Activated CD4-positive, alpha-beta T cell treated with anti-CD3 and anti-CD28 coated beads for 48 hours (primary cell): ENCODE results near the gene FBXL12.
"Not testable (repeated sequence)": the region's sequence is repeated elsewhere in the genome, so short reads cannot be mapped to it uniquely, and the experiment has no call there.

Experiments
- DNase-seq: peaks from one replicate; pipeline ENCODE4 v3.0.0-alpha.2; 2020

FBXL12 gene

DNA sequence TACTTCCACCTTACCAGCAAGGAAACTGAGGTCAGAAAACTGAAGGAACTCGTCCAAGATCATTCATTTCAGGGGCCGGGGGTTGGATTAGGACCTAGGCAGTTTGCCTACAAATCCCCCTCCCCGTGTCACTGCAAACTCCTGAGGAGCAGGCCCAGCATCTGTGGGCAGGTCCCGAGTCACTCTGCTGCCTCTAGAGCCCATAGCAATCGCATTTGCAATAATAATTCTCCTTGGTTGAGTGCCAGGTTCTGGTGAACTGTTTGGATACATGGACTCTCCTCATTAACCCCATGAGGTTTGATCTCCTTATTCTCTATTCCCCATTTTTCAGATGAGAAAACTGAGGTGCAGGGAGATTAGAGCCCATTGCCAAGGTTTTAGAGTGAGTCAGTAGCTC is 17.1 kb upstream of the FBXL12 start:
- no peak for DNase-seq

DNA sequence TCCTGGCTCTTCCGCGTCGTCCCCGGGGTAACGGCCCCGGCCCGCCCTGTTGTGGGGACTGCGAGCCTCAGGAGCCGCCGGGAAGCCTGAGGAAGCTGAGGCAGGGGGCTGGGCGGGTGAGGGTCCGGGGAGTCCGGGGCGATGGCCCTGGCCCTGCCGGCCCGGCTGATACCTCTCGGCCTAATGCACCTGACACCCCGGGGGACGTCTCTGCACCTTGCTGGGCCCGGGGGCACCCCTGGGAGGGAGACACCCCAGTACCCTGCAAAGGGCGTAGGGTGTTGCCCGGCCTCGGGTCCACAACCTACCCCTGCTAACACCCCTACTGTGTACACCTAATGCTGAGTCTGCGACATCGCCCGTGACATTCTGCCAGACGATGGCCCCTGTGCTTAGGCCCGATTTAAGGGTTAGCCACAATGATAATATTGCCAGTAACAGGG is 16.6 kb upstream of the FBXL12 start:
- no peak for DNase-seq

DNA sequence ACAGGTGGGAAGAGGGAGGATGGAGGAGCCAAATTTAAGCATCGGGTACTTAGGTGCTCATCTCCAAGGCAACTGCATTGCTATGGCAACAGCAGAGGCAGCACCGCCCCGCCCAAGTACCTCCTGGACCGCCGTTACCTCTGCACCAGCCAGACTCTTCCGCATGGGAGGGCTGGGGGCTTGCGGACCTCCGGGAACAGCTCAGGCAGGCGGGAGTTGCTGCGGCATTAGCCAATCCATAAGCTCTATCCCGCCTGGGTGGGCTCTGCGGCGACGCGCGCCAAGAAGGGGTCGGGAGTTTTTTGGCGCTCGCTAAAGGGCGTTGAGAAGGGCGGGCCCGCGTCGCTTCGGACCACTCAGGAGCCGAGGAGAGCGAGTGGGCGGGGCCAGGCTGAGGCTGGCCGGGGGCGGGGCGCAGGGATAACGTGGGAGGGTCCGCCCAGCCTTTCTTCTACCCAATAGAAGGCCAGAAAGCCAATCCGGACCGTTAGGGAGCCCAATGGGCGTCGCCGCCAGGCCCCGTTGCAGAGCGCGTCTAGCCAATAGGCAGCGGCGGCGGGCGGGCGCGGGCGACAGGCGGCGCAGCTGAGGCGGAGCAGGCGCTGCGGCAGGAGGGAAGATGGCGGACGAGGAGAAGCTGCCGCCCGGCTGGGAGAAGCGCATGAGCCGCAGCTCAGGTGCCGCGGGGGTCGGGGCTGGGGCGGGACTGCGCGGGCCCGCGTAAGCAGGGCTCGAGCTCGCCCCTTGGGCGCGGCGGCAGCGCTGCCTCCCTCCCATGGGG is 16.0 kb upstream of the FBXL12 start, which contains the start of gene PIN1:
Gene PIN1 (plus strand): TSS at position 593 of the 781 bp plus-strand sequence. CDS start 27 bp downstream, at position 620.
- DNase-seq: peak; percentile 99

- DNase-seq: no peak
These were observed 15.4 kb upstream of the FBXL12 start for GRCh38 chr19:9834307-9834725.

DNA sequence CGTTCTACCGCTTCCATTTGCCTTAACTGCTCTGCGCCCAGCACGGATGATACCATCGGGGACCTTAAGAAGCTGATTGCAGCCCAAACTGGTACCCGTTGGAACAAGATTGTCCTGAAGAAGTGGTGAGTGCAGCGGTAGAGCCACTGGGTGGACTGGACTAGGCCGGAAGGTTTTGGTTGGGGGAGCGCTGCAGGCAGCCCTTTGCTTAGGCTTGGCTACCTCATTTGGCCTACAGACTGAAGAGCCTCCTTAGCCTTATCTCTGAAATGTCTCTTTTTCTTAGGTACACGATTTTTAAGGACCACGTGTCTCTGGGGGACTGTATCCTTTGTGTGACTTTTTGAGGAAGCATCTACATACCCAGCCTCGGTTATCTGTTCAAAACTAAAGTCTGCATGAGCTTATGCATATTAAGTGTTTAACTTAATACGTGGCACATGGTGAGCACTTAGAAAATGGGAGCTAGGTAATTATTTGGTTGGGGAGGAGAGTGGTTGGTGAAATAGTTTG is 9.7 kb upstream of the FBXL12 start:
- no peak for DNase-seq

GRCh38 chr19:9827289-9828238 is 8.7 kb upstream of the FBXL12 start, which contains the start of gene UBL5:
UBL5 (plus strand) TSS chr19:9827918; CDS start chr19:9828338, 420 bp downstream.
- peak; percentile 93 for DNase-seq

GRCh38 chr19:9823816-9824215 is 4.9 kb upstream of the FBXL12 start:
- DNase-seq: no peak

DNA sequence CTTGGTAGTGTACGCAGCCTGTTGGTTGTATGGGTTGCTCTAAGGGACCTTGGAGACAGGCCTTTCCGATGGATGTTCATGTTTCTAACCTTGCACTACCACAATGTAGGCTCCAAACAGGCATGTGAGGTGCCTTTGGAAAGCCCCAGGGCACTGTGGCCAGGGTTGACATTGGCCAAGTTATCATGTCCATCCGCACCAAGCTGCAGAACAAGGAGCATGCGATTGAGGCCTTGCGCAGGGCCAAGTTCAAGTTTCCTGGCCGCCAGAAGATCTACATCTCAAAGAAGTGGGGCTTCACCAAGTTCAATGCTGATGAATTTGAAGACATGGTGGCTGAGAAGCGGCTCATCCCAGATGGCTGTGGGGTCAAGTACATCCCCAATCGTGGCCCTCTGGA is 1.2 kb upstream of the FBXL12 start:
- DNase-seq: not testable (repeated sequence)

GRCh38 chr19:9819596-9819909 is 674 bp upstream of the FBXL12 start:
- no peak for DNase-seq

GRCh38 chr19:9818175-9818733 is 625 bp downstream of the FBXL12 start:
- DNase-seq: no peak

GRCh38 chr19:9811139-9811538 is 7.7 kb downstream of the FBXL12 start:
- no peak for DNase-seq

- DNase-seq: no peak
These were observed 9.7 kb downstream of the FBXL12 start for GRCh38 chr19:9808855-9809824.

GRCh38 chr19:9806803-9807202 is 12.1 kb downstream of the FBXL12 start:
- DNase-seq: no peak

DNA sequence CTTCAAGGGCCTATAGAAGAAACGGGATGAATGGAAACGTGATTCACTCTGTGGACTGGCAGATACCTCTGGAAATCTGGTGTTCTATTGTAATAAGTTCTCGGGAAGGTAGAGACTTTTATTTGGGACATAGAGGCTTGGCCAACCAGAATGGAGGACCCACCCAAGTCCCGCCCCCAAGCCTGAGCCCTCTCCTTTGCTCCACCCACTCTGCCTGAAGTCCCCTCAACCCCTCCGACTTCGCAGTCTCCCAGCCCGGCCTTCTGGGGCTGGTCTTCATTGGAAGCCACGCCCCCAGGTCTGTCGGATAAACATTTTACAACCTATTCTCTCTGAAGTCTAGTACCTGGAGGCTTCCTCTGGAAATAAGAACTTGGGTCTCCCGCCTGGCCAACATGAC is 16.9 kb downstream of the FBXL12 start:
- no peak for DNase-seq

DNA sequence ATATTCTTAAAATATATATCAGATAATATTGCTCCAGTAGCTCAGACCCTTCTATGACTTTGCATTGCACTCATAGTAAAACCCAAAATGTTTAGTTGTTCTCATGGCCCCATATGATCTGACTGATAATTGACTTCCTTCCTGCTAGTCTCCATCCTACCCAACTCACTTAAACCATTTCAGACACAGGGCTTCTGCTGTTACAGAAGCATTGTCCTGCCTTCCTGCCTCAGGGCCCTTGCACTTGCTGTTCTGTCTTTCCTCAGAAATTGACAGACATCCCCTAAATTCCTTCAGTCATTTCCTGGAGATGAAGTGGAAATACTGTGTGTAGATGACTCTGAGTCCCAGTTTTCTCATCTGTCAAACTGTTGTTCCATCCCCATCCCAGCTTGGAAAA is 19.7 kb downstream of the FBXL12 start:
- no peak for DNase-seq

DNA sequence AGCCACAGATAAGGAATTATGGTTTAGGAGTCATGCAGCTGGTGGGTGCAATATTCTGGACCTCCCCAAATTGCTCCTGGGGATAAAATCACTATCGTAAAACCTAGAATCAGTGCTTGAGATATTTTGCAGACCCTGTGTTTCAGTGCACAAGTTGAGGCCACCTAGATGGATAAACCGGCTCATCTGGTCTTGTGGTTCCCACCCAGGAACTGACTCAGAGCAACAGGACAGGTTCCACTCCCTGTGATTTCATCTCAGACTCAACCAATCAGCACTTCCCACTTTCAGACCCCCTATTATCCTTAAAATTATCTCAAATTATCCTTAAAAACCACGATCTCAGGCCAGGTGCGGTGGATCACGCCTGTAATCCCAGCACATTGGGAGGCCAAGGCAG is 21.0 kb downstream of the FBXL12 start:
- DNase-seq: no peak

DNA sequence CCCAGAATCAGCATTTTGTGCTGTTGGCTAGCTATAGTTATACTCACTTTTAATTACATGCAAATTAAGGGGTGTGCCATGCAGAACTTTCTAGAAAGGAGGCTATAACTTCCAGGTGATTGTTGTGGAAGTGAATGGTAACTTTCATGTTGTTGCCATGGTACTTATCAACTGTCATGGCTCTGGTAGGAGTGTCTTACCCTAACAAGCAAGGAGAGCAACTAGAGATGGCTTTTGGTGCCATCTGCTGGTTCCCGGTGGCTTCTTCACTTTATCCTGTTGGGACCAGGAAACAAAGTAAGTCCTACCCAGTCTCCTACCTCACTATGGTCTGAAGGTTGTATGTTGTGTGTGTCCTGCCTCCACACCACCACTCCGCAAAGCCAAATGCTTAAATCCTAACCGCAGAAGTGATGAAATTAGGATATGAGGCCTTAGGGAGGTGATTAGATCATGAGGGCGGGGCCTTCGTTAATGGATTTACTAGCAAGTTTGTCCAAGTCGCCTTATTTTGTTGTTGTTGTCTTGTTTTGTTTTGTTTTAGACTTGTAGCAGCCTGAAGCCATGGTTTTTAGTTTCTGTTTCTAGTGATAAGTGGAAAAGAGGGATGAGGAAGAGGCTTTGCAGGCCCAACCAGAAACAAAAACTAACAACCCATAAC is 22.6 kb downstream of the FBXL12 start:
- DNase-seq: peak; percentile 89

DNA sequence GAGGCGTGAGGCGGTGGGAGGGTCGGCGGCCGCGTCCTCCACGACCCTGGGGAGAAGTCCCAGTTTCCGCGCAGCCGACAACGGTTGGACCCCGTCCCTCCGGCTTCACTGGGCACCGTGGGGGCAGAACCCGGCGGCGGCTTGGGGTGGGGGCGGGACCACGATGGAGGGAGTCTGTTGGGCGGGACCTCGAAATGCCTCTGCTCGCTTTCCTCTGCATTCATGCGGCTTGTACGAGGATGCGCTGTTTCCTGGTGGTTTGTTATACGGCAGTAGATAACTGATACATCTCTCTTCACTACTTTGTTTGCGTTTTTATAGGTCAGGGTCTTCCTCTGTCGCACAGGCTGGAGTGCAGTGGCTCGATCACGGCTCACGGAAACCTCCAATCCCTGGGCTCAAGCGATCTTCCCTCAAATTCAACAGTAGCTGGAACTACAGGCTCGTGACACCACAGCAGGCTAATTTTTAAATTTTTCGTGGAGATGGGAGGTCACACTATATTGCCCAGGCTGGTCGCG is 25.7 kb downstream of the FBXL12 start:
- peak; percentile 77 for DNase-seq

DNA sequence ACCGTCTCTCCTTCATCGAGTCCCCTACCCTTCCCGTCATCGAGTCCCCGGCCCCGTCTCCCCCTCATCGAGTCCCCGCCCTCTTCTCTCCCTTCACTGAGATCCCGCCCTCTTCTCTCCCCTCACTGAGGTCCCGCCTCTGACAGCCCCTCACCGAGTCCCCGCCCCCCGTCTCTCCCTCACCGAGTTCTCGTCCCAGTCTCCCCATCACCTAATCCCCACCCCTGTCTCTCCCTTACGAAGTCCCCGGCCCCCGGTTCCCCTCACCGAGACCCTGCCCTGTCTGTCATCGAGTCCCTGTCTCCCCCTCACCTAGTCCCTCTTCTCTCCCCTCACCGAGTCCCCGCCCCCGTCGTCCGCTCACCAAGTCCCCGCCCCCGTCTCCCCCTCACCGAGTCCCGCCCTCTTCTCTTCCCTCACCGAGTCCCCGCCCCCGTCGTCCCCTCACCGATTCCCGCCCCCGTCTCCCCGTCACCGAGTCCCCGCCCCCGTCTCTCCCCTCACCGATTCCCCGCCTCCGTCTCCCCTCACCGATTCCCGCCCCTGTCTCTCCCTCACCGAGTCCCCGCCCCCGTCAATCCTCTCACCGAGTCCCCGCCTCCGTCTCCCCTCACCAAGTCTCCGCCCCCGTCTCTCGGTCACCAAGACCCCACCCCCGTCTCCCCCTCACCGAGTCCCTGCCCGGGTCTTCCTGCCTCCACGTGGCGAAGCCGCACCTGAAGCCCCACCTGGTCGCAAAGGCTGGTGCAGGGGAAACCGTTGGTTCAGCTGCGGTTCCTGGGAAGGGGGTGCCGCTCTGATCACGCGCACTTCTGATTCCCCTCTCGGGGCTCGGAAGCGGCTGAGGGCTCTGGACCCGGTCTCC is 26.4 kb downstream of the FBXL12 start:
- DNase-seq: peak; percentile 93

DNA sequence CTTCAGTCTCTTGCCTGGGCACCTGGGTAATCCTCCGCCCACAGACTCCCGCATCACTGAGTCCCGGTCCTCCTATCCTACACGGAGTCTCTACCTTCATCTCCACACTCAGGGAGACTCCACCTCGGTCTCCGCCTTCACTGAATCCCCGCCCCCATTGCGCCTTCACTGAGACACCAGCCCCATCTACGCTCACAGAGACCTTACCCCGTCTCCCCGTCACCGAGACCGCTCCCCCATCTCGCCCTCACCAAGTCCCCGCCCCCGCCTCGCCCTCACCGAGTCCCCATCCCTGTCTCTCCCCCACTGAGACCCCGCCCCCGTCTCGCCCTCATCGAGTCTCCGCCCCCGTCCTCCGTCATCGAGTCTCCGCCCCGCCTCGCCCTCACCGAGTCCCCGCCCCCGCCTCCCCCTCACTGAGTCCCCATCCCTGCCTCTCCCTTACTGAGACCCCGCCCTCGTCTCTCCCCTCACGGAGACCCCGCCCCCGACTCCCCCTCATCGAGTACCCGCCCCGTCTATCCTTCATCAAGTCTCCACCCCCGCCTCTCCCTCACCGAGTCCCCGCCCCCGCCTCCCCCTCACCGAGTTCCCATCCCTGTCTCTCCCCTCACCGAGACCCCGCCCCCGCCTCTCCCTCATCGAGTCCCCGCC is 27.2 kb downstream of the FBXL12 start:
- peak; percentile 94 for DNase-seq
